IPS-NIHi11 (cell line): Measurements from ENCODE around the gene MAPKAPK3.

Experiments used
- DNase-seq: peaks from one replicate; pipeline ENCODE4 v3.0.0; 2012; ENCODE audit warnings: mixed read lengths, low spot score

Gene MAPKAPK3

DNA sequence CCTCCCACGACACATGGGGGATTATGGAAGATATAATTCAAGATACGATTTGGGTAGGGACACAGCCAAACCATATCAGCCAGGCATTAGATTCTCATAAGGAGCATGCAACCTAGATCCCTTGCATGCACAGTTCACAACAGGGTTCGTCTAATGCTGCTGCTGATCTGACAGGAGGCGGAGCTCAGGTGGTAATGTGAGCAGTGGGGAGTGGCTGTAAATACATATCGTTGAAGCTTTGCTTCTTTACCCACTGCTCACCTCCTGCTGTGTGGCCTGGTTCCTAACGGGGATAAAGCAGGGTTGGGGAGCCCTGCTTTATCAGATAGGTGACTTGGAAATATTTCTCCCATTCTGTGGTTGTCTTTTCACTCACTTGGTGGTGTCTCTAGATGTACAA is 72.6 kb downstream of the MAPKAPK3 start:
- no peak for DNase-seq

DNA sequence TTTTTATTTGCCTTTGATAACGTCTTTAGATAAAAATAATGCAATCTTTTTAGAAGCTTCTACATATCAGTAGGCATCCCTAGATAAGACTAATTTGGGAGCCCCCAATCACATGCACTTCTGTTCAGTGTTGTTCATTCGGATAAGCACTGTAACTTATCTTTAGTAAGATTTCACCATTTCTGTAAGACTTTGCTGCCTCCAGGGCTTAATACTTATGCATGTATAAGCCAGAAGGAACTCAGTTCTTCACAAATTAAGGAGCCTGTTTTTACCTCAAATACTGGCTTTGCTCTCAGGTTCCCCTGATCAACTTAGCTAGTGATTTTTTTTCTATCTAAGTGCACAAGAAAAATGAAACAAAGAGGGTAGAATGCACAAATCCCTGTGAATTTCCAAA is 78.1 kb downstream of the MAPKAPK3 start:
- DNase-seq, result no peak

DNA sequence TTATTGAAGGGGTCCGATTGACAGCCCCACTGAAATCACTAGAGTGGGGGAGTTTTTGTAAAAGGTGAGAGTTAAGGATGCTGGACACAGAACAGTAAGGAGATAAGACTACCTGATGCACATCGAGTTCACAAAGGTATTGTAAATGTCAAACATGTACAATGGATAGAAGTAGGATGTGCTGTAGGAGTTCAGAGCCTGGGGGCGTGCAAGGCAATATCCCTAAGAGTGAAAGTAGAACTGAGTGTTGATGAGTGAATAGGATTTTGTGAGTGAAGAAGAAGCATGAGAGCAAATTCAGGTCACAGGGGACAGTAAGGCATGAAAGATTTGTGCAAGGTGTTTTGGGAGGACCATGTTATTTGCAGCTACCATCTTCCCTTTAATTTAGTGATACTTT is 79.3 kb downstream of the MAPKAPK3 start:
- DNase-seq, result no peak

DNA sequence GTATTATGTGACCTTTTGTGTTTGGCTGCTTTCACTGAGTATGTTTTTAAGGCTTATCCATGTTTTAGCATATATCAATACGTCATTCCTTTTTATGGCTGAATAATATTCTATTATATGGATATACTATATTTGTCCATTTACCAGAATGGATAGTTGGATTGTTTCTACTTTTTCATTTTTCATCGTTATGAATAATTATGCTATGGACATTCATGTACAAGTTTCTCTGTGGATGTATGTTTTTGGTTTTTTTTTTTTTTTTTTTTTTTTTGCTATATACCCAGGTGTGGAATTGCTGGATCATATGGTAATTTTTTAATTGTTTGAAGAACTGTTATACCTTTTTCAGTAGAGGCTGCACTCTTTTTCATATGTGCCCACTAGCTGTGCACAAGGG is 81.3 kb downstream of the MAPKAPK3 start:
- no peak for DNase-seq
